GM23338 (cell line): Measurements from ENCODE around the gene PRKAR1A. TPM values are rescaled to one million over a fixed set of nuclear protein-coding genes. Genes with fewer than 3 reads are reported as not detected.

Experiments used
- ATAC-seq: fragments of 200-7000 bp; cut with Tn5 transposase; 3 replicates; pipeline ENCODE4 v1.9.1; 2020
- DNase-seq: peaks from one replicate; pipeline ENCODE4 v3.0.0-alpha.2; 2015; ENCODE audit warnings: low spot score
- H2AFZ ChIP-seq: fragments of 200-600 bp; sonication (generic); 2 replicates; pipeline ENCODE4 v1.8.0; 2016; ENCODE audit warnings: antibody characterized with exemption, mild to moderate bottlenecking, moderate library complexity
- H3F3A ChIP-seq: fragments of 200-600 bp; sonication (generic); replicated peaks from 2 replicates; pipeline ENCODE4 v1.8.0; 2017; ENCODE audit warnings: antibody characterized with exemption, mixed run types, low read depth
- H3K27ac ChIP-seq: fragments of 200-600 bp; sonication (generic); 2 replicates; pipeline ENCODE4 v1.6.1; 2016; ENCODE audit warnings: low read depth
- H3K27me3 ChIP-seq: fragments of 200-600 bp; sonication (generic); 2 replicates; pipeline ENCODE4 v1.8.0; 2016; ENCODE audit warnings: mild to moderate bottlenecking, mixed run types, moderate library complexity; ENCODE audit not compliant: insufficient read depth
- H3K36me3 ChIP-seq: fragments of 200-600 bp; sonication (generic); 2 replicates; pipeline ENCODE4 v1.8.0; 2016; ENCODE audit warnings: mild to moderate bottlenecking; ENCODE audit not compliant: insufficient read depth
- H3K4me1 ChIP-seq: fragments of 200-600 bp; sonication (generic); 2 replicates; pipeline ENCODE4 v1.8.0; 2016; ENCODE audit warnings: mild to moderate bottlenecking, moderate library complexity; ENCODE audit not compliant: insufficient read depth
- H3K4me2 ChIP-seq: fragments of 200-600 bp; sonication (generic); 2 replicates; pipeline ENCODE4 v1.7.1; 2017; ENCODE audit warnings: mixed run types
- H3K4me3 ChIP-seq: fragments of 200-600 bp; sonication (generic); 2 replicates; pipeline ENCODE4 v1.6.1; 2016; ENCODE audit warnings: mixed run types
- H3K79me2 ChIP-seq: fragments of 200-600 bp; sonication (generic); replicated peaks from 2 replicates; pipeline ENCODE4 v1.8.0; 2017; ENCODE audit warnings: mild to moderate bottlenecking; ENCODE audit not compliant: insufficient read depth
- H3K9me2 ChIP-seq: fragments of 200-600 bp; sonication (generic); 2 replicates; pipeline ENCODE4 v1.8.0; 2017; ENCODE audit not compliant: insufficient read depth
- H4K20me1 ChIP-seq: fragments of 200-600 bp; sonication (generic); replicated peaks from 2 replicates; pipeline ENCODE4 v1.8.0; 2017; ENCODE audit warnings: mild to moderate bottlenecking; ENCODE audit not compliant: insufficient read depth
- H3K27ac Mint-ChIP-seq: 2 replicates; pipeline ENCODE4 v1.8.0; 2020; ENCODE audit warnings: inconsistent platforms, mild to moderate bottlenecking, moderate library complexity, mixed read lengths
- H3K27me3 Mint-ChIP-seq: 3 replicates; pipeline ENCODE4 v1.8.0; 2022; ENCODE audit warnings: low read depth, mild to moderate bottlenecking, moderate library complexity, mixed read lengths, inconsistent platforms; ENCODE audit not compliant: insufficient read depth, poor library complexity
- H3K36me3 Mint-ChIP-seq: 3 replicates; pipeline ENCODE4 v1.8.0; 2021; ENCODE audit warnings: low read depth, mild to moderate bottlenecking, inconsistent platforms, moderate library complexity, mixed read lengths
- H3K4me1 Mint-ChIP-seq: 3 replicates; pipeline ENCODE4 v1.8.0; 2020; ENCODE audit warnings: mild to moderate bottlenecking, inconsistent platforms, mixed read lengths
- H3K4me3 Mint-ChIP-seq: 3 replicates; pipeline ENCODE4 v1.8.0; 2021; ENCODE audit warnings: moderate library complexity, mild to moderate bottlenecking, inconsistent platforms, mixed read lengths
- H3K9me3 Mint-ChIP-seq: 3 replicates; pipeline ENCODE4 v1.8.0; 2020; ENCODE audit warnings: moderate library complexity, mild to moderate bottlenecking, inconsistent platforms, mixed read lengths
- CREB1 ChIP-seq: fragments of 250-450 bp; sonication (Bioruptor Pico); IDR thresholded peaks from 2 replicates; pipeline ENCODE4 v1.5.0; 2020; ENCODE audit warnings: low read depth, mild to moderate bottlenecking, moderate library complexity
- EZH2 ChIP-seq: fragments of 200-600 bp; sonication (generic); IDR thresholded peaks from one replicate; pipeline ENCODE4 v1.8.0; 2017; ENCODE audit warnings: antibody characterized with exemption, mild to moderate bottlenecking, low read depth; ENCODE audit not compliant: unreplicated experiment
- EZH2phosphoT487 ChIP-seq: fragments of 200-600 bp; sonication (generic); IDR thresholded peaks from one replicate; pipeline ENCODE4 v1.8.1; 2018; ENCODE audit warnings: antibody characterized with exemption; ENCODE audit not compliant: unreplicated experiment
- JUNB ChIP-seq: IDR thresholded peaks from one replicate; pipeline ENCODE4 v1.6.1; 2016; ENCODE audit warnings: antibody characterized with exemption; ENCODE audit not compliant: unreplicated experiment
- NANOG ChIP-seq: IDR thresholded peaks from 2 replicates; pipeline ENCODE4 v1.6.1; 2016; ENCODE audit warnings: antibody characterized with exemption, borderline replicate concordance
- POLR2AphosphoS5 ChIP-seq: IDR thresholded peaks from 2 replicates; pipeline ENCODE4 v1.6.1; 2016; ENCODE audit warnings: antibody characterized with exemption, low read depth
- STAT1 ChIP-seq: IDR thresholded peaks from one replicate; pipeline ENCODE4 v1.6.1; 2016; ENCODE audit warnings: antibody characterized with exemption; ENCODE audit not compliant: unreplicated experiment
- ZNF114 ChIP-seq: fragments of 250-450 bp; sonication (Bioruptor Pico); IDR thresholded peaks from 2 replicates; pipeline ENCODE4 v1.5.0; 2020; ENCODE audit warnings: mild to moderate bottlenecking, moderate library complexity
- ZNF331 ChIP-seq: fragments of 250-450 bp; sonication (Bioruptor Pico); IDR thresholded peaks from 2 replicates; pipeline ENCODE4 v1.5.0; 2020; ENCODE audit warnings: low read depth, mild to moderate bottlenecking, moderate library complexity
- polyA plus RNA-seq: library from polyadenylated mRNA; unstranded; fragments of >200 nt; fragmentation: Nextera tagmentation; extraction: Ambion mirVana; gene quantifications from 2 replicates; pipeline ENCODE4 v1.2.1, GENCODE V29; 2016
- total RNA-seq: library from RNA; depleted of rRNA; stranded (reverse); fragments of >200 nt; shearing (Covaris generic); gene quantifications from 2 replicates; pipeline ENCODE4 v1.2.3, GENCODE V29; 2014
- TF ChIP-seq, protein P1 (sequence below): IDR thresholded peaks from one replicate; pipeline ENCODE4 v1.6.1; 2018; ENCODE audit warnings: antibody characterized with exemption; ENCODE audit not compliant: unreplicated experiment
- TF ChIP-seq, protein P2 (sequence below): fragments of 250-450 bp; sonication (Bioruptor Pico); IDR thresholded peaks from 2 replicates; pipeline ENCODE4 v1.5.0; 2020; ENCODE audit warnings: mild to moderate bottlenecking, moderate library complexity
- TF ChIP-seq, protein P3 (sequence below): IDR thresholded peaks from 2 replicates; pipeline ENCODE4 v1.6.1; 2016; ENCODE audit warnings: antibody characterized with exemption
- TF ChIP-seq, protein P4 (sequence below), 2 experiments: fragments of 200-600 bp in 1 of 2; sonication (generic) in 1 of 2; conservative IDR thresholded peaks; 2 replicates each; pipeline versions ENCODE4 v1.5.1 to v1.6.1; 2016 to 2017; ENCODE audit warnings: antibody characterized with exemption in 2 of 2, low read depth in 2 of 2, mild to moderate bottlenecking in 2 of 2, moderate library complexity in 1 of 2

The PRKAR1A gene
- total and polyA plus RNA-seq, 2 experiments from 2014 or later = 90.1 to 100 TPM

DNA sequence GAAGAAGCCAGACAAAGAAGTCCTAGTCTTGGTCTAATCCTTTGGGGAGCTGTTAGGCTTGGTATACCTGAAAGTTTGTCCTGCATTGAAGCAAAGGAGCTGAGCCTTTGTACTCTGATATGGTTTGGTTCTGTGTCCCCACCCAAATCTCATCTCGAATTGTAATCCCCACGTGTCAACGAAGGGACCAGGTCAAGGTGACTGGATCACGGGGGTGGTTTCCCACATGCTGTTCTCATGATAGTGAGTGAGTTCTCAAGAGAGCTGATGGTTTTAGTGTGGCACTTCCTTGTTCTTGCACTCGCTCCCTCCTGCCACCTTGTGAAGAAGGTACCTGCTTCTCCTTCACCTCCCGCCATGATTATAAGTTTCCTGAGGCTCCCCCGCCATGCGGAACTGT lies 55.4 kb downstream of the PRKAR1A start:
- H3K36me3 Mint-ChIP-seq = no peaks in the 10 kb centered on the region
- H3K4me1 Mint-ChIP-seq = no peaks in the 10 kb centered on the region
- Histone ChIP-seq H3K9me2 (no peaks in the 10 kb centered on the region), H2AFZ (no peak overlapping the region), H3K4me2 (no peak overlapping the region), H3K4me3 (no peak overlapping the region), H4K20me1 (no peaks in the 10 kb centered on the region), H3F3A (no peaks in the 10 kb centered on the region), H3K4me1 (no peaks in the 10 kb centered on the region), H3K27ac (no peak overlapping the region), H3K79me2 (no peaks in the 10 kb centered on the region), H3K36me3 (no peaks in the 10 kb centered on the region), H3K27me3 (no peaks in the 10 kb centered on the region)
- TF ChIP-seq POLR2AphosphoS5 = no peak
- no peak for TF ChIP-seq EZH2
- TF ChIP-seq EZH2phosphoT487 = no peak
- TF ChIP-seq JUNB = no peak
- TF ChIP-seq STAT1 = no peak
- TF ChIP-seq, protein P1, sequence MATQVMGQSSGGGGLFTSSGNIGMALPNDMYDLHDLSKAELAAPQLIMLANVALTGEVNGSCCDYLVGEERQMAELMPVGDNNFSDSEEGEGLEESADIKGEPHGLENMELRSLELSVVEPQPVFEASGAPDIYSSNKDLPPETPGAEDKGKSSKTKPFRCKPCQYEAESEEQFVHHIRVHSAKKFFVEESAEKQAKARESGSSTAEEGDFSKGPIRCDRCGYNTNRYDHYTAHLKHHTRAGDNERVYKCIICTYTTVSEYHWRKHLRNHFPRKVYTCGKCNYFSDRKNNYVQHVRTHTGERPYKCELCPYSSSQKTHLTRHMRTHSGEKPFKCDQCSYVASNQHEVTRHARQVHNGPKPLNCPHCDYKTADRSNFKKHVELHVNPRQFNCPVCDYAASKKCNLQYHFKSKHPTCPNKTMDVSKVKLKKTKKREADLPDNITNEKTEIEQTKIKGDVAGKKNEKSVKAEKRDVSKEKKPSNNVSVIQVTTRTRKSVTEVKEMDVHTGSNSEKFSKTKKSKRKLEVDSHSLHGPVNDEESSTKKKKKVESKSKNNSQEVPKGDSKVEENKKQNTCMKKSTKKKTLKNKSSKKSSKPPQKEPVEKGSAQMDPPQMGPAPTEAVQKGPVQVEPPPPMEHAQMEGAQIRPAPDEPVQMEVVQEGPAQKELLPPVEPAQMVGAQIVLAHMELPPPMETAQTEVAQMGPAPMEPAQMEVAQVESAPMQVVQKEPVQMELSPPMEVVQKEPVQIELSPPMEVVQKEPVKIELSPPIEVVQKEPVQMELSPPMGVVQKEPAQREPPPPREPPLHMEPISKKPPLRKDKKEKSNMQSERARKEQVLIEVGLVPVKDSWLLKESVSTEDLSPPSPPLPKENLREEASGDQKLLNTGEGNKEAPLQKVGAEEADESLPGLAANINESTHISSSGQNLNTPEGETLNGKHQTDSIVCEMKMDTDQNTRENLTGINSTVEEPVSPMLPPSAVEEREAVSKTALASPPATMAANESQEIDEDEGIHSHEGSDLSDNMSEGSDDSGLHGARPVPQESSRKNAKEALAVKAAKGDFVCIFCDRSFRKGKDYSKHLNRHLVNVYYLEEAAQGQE = no peak
- TF ChIP-seq, protein P2, sequence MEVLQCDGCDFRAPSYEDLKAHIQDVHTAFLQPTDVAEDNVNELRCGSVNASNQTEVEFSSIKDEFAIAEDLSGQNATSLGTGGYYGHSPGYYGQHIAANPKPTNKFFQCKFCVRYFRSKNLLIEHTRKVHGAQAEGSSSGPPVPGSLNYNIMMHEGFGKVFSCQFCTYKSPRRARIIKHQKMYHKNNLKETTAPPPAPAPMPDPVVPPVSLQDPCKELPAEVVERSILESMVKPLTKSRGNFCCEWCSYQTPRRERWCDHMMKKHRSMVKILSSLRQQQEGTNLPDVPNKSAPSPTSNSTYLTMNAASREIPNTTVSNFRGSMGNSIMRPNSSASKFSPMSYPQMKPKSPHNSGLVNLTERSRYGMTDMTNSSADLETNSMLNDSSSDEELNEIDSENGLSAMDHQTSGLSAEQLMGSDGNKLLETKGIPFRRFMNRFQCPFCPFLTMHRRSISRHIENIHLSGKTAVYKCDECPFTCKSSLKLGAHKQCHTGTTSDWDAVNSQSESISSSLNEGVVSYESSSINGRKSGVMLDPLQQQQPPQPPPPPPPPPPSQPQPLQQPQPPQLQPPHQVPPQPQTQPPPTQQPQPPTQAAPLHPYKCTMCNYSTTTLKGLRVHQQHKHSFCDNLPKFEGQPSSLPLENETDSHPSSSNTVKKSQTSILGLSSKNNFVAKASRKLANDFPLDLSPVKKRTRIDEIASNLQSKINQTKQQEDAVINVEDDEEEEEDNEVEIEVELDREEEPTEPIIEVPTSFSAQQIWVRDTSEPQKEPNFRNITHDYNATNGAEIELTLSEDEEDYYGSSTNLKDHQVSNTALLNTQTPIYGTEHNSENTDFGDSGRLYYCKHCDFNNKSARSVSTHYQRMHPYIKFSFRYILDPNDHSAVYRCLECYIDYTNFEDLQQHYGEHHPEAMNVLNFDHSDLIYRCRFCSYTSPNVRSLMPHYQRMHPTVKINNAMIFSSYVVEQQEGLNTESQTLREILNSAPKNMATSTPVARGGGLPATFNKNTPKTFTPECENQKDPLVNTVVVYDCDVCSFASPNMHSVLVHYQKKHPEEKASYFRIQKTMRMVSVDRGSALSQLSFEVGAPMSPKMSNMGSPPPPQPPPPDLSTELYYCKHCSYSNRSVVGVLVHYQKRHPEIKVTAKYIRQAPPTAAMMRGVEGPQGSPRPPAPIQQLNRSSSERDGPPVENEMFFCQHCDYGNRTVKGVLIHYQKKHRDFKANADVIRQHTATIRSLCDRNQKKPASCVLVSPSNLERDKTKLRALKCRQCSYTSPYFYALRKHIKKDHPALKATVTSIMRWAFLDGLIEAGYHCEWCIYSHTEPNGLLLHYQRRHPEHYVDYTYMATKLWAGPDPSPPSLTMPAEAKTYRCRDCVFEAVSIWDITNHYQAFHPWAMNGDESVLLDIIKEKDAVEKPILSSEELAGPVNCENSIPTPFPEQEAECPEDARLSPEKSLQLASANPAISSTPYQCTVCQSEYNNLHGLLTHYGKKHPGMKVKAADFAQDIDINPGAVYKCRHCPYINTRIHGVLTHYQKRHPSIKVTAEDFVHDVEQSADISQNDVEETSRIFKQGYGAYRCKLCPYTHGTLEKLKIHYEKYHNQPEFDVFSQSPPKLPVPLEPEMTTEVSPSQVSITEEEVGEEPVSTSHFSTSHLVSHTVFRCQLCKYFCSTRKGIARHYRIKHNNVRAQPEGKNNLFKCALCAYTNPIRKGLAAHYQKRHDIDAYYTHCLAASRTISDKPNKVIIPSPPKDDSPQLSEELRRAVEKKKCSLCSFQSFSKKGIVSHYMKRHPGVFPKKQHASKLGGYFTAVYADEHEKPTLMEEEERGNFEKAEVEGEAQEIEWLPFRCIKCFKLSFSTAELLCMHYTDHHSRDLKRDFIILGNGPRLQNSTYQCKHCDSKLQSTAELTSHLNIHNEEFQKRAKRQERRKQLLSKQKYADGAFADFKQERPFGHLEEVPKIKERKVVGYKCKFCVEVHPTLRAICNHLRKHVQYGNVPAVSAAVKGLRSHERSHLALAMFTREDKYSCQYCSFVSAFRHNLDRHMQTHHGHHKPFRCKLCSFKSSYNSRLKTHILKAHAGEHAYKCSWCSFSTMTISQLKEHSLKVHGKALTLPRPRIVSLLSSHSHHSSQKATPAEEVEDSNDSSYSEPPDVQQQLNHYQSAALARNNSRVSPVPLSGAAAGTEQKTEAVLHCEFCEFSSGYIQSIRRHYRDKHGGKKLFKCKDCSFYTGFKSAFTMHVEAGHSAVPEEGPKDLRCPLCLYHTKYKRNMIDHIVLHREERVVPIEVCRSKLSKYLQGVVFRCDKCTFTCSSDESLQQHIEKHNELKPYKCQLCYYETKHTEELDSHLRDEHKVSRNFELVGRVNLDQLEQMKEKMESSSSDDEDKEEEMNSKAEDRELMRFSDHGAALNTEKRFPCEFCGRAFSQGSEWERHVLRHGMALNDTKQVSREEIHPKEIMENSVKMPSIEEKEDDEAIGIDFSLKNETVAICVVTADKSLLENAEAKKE (CRISPR knock-in tag) = no peak
- no peak for TF ChIP-seq ZNF331
- TF ChIP-seq NANOG = no peak
- TF ChIP-seq ZNF114 (CRISPR knock-in tag) = no peak
- TF ChIP-seq, protein P3, sequence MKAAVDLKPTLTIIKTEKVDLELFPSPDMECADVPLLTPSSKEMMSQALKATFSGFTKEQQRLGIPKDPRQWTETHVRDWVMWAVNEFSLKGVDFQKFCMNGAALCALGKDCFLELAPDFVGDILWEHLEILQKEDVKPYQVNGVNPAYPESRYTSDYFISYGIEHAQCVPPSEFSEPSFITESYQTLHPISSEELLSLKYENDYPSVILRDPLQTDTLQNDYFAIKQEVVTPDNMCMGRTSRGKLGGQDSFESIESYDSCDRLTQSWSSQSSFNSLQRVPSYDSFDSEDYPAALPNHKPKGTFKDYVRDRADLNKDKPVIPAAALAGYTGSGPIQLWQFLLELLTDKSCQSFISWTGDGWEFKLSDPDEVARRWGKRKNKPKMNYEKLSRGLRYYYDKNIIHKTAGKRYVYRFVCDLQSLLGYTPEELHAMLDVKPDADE = no peak
- no peak for TF ChIP-seq CREB1
- TF ChIP-seq, protein P4, sequence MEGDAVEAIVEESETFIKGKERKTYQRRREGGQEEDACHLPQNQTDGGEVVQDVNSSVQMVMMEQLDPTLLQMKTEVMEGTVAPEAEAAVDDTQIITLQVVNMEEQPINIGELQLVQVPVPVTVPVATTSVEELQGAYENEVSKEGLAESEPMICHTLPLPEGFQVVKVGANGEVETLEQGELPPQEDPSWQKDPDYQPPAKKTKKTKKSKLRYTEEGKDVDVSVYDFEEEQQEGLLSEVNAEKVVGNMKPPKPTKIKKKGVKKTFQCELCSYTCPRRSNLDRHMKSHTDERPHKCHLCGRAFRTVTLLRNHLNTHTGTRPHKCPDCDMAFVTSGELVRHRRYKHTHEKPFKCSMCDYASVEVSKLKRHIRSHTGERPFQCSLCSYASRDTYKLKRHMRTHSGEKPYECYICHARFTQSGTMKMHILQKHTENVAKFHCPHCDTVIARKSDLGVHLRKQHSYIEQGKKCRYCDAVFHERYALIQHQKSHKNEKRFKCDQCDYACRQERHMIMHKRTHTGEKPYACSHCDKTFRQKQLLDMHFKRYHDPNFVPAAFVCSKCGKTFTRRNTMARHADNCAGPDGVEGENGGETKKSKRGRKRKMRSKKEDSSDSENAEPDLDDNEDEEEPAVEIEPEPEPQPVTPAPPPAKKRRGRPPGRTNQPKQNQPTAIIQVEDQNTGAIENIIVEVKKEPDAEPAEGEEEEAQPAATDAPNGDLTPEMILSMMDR (conservative IDR thresholded peaks at IDR 0.05; ENCODE audit: low read depth in 2 of 2) = no peak
- no peaks in the 10 kb centered on the region for H3K27me3 Mint-ChIP-seq
- no peak overlapping the region for H3K27ac Mint-ChIP-seq
- H3K4me3 Mint-ChIP-seq = no peak overlapping the region
- DNase-seq (no peak), ATAC-seq (no peak)
- peaks cover 3% of the 10 kb centered on the region; the same call in 1 of the 3 replicates for H3K9me3 Mint-ChIP-seq
